C4-2B (cell line): ENCODE data around the gene CIC.
"Not testable (repeated sequence)": the region's sequence is repeated elsewhere in the genome, so short reads cannot be mapped to it uniquely, and the experiment has no call there.

Source experiments
- H3K27ac ChIP-seq: fragments of 450-650 bp; 2 replicates; pipeline ENCODE4 v1.5.1; 2017
- ZFX ChIP-seq: fragments of 450-650 bp; IDR thresholded peaks from 2 replicates; pipeline ENCODE4 v1.6.1; 2017
- TF ChIP-seq, protein P1 (sequence below): fragments of 450-650 bp; conservative IDR thresholded peaks from 2 replicates; pipeline ENCODE4 v1.5.1; 2017; ENCODE audit warnings: mild to moderate bottlenecking

Gene CIC

GRCh38 chr19:42330241-42330711, 61.2 kb downstream of the CIC start:
- TF ChIP-seq ZFX: no peak
- TF ChIP-seq, protein P1, sequence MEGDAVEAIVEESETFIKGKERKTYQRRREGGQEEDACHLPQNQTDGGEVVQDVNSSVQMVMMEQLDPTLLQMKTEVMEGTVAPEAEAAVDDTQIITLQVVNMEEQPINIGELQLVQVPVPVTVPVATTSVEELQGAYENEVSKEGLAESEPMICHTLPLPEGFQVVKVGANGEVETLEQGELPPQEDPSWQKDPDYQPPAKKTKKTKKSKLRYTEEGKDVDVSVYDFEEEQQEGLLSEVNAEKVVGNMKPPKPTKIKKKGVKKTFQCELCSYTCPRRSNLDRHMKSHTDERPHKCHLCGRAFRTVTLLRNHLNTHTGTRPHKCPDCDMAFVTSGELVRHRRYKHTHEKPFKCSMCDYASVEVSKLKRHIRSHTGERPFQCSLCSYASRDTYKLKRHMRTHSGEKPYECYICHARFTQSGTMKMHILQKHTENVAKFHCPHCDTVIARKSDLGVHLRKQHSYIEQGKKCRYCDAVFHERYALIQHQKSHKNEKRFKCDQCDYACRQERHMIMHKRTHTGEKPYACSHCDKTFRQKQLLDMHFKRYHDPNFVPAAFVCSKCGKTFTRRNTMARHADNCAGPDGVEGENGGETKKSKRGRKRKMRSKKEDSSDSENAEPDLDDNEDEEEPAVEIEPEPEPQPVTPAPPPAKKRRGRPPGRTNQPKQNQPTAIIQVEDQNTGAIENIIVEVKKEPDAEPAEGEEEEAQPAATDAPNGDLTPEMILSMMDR: no peak
- no peak overlapping the region for H3K27ac ChIP-seq

GRCh38 chr19:42331333-42331732, 62.3 kb downstream of the CIC start:
- not testable (repeated sequence) for H3K27ac ChIP-seq

GRCh38 chr19:42332059-42332458, 63.0 kb downstream of the CIC start:
- no peak for TF ChIP-seq ZFX
- TF ChIP-seq, protein P1: no peak
- H3K27ac ChIP-seq: no peak overlapping the region

DNA sequence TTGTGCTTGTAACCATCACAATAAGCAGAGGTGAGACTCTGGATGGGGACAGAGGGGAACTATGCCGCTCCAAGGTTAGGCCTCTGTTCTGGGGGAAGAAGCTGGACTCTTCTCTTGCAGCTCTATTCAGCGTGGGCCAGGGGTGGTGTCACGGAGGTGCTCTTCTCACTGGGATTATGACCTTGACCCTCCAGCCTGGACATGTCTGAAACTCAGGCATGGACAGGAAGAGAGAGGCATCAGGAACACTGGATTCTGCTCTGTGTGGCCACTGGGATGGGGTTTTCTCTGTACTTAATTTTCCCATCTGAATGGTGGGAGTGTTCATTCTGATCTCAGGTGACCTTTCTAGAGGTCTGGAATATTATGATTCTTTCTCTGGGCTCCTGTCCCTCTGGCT, 64.0 kb downstream of the CIC start:
- TF ChIP-seq, protein P1: no peak
- no peak for TF ChIP-seq ZFX
- H3K27ac ChIP-seq: no peak overlapping the region

- H3K27ac ChIP-seq: no peak overlapping the region
- TF ChIP-seq ZFX: no peak
- TF ChIP-seq, protein P1: no peak
Measured at GRCh38 chr19:42333975-42334696, 65.1 kb downstream of the CIC start.

- H3K27ac ChIP-seq: no peak overlapping the region
- no peak for TF ChIP-seq ZFX
- TF ChIP-seq, protein P1: no peak
Measured at GRCh38 chr19:42334697-42335373, 65.8 kb downstream of the CIC start.

GRCh38 chr19:42335374-42335936, 66.4 kb downstream of the CIC start:
- no peak for TF ChIP-seq ZFX
- TF ChIP-seq, protein P1: no peak
- H3K27ac ChIP-seq: no peak overlapping the region
